GM19099 (cell line): ENCODE data around the gene CHL1.

Experiments used
- POLR2A ChIP-seq: IDR thresholded peaks from 3 replicates; pipeline ENCODE4 v1.6.1; 2011; ENCODE audit warnings: low read depth; ENCODE audit not compliant: insufficient read length; ENCODE audit errors: extremely low read depth

Gene CHL1

DNA sequence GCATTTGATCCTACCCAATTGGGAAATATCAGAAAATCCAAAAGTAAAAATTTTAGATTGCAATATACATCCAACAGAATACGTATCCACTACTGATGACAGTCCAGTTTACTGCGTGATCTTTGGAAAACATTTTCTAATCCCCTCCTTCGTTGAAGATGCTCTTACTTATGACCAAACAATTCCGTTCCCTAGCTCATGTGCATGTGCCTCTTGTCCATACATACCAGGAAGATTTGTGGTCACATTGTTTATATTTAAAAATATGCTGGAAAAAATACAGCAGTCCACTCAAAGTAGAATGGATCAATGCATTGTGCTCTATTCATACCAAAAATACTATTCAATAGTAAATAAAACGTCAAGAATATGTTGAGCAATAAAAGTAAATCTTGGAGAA lies 135.3 kb downstream of the CHL1 start:
- TF ChIP-seq POLR2A: no peak

DNA sequence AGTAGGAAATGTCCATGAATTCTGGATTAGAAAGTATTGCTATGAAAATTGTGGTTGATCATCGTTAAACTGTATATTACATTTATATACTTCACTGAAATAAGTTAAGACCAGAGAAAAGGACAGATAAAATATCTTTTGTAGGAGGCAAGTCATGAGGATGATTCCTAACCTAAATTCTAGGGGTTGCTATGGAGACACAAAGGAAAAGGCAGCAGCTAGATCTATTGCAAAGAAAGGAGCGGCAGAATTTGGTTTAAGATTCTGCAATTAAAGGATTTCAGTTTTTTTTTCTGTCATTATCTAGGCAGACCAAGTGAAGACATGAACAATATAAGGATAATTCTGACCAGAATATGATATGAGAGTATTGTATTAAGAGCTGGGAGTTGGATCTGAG lies 136.1 kb downstream of the CHL1 start:
- TF ChIP-seq POLR2A: no peak

DNA sequence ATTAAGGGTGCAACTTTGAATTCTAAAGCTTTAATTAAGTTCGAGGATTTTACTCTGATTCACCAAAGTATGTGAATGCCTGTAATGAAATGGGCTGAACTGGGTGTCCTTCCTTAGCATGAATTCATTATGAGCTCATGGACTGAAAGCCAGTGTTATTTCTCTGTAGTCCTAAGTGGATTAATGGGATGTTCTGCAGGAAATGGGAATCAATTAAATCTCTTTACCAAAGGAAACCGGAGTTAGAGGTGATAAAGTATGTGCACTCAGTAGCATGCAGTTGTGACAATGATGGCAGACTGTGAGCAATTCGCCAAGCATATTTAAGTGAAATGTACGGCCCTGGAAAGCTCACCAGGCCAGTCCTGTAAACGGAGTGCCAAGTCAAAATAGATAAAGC lies 138.7 kb downstream of the CHL1 start:
- TF ChIP-seq POLR2A: no peak

DNA sequence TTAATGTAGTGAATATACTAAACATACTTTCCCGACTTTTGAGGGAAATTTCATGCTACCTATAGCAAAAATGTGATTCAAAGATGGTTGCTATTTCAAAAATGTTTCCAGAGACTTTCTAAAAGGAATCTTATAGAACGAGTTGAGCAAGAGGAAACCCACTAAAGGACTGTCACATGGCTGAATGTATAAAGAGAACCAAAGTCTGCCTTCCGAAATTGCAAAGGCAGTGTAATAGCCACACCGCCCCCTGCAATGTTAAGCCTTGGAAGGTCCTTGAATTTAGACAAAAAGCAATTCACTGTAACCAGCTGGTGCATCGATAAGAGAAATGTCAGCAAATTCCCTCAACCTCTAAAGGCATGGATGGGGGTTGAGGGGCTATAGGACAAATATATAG lies 142.8 kb downstream of the CHL1 start:
- TF ChIP-seq POLR2A: no peak

DNA sequence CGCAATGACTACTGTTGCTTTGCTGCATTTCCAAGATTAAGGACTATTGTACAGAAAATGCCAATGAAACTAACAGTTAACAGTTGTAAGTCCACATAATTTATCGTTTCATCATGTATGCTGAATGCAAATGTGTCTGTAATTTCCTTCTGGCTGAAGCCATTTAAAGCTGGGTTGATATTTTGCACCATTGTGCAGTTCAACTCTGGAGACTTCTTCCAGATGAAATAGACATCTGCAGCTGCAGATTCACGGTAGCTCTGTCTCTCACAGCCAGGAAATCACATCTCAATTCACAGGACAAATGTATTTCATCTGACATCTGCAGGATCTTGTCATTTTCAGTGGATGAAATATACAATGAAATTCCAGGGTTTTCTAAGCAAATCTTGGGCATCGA lies 145.4 kb downstream of the CHL1 start:
- TF ChIP-seq POLR2A: no peak

DNA sequence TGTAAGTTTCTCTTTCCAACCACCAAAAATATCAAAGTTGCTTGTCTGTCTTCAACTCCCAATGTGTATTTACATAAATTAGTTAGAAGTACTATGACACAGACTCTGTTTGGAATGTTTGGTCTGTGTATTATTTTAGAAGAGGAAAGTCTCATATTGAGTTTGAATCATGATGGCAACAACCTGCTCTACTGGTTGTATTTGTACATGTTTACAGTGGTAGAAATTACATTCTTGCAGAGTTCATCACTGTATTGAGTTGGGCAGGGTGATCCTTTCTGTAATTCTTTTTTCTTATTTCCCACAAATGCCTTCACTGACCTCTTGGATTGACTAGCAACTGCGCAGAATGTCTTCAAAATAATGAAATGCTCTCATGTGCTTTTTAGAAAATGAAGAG lies 149.6 kb downstream of the CHL1 start:
- TF ChIP-seq POLR2A: no peak

DNA sequence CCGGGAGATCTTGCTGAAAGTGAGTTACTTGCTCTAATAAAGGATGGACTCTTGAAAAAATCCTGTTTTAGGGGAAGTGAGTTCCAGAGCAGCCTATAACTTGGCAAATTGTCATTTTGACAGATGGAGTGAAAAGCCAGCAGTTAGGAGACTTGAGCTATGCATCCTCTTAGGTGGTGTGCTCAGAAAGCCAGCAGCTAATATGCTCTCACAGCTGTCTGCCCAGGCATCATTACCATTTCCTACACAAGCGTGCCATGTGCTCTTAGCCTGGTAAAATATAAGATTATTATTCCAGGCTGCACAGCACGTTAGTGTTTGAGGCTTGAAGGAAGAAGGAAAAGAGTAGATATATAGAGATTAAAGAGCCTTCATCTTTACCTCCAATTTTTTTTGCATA lies 151.0 kb downstream of the CHL1 start:
- TF ChIP-seq POLR2A: no peak

DNA sequence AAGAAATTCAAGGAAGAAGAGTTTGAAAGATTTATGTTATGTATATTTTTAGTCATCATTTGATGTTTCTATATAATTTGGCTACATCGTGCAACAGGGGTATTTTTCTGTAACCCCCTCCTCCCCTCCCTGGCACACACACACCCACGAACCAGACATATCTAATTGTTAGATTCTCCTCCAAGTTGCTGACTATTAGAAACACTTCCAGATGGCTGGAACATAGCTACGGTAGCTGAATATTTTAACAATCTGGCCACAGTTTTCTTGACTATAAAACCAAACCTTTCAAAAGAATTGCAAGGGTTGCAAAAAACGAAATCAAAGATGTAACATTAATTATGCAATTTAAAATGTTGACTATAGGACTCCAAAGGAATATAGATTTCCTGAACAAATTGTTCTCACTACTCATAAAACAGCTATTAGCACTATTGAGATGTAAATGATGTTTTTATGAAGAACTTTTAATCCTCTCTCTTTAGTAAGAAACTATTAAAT lies 154.4 kb downstream of the CHL1 start:
- TF ChIP-seq POLR2A: no peak

DNA sequence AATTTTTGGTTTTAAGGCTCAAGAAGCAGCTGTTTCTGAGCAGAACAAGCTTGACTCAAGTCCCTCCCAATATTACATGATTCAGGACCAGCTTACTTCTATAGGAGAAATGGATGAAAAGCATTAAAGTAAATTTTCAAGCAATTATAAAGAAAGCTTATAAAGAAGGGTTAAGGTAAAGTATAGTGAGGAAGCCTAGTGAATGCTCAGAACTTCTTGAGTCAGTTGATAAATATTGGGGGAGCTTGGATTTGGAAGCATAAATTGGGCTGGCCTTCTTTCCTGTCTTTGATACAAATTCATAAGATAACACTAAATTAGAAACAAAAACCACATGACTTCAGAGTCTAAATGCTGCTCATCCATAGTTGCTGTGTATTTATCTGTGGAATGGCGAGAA lies 156.0 kb downstream of the CHL1 start:
- TF ChIP-seq POLR2A: no peak

DNA sequence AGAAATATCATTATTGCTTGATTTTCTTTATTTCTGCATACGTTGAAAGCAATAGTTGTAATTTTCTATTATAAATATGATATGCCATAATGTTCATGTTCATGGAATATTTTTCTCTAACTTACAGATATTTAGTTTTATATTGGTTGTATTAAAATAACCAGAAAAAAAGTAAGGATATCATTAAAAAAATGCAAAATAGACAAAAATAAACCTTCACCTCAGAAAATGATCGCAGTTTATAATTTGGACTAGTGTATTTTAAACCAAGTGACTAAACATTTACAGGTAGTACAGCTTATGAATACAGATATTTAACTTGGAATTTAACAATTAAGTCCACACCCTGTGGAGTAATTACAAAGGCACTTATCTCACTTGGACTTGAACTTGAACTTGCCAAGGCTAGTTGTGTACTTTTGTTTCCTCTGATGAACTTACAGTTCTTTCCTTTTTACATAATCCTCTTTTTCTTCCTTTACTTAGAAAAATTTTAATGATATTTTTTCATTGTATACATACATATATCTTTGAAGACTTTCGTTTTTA lies 156.7 kb downstream of the CHL1 start:
- no peak for TF ChIP-seq POLR2A

DNA sequence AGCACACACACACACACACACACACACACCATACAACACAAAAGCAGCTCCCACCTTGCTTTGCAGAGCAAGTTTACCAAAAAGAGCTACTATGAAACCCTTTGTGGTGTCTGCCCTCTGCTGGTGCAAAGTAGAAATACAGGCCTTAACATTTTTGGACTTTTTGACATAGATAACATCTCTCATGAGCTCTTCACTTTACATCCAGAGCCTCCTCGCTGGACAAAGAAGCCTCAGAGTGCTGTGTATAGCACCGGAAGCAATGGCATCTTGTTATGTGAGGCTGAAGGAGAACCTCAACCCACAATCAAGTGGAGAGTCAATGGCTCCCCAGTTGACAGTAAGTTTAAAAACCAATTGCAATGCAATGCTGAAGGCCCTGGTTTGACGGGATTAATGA lies 157.9 kb downstream of the CHL1 start:
- no peak for TF ChIP-seq POLR2A

DNA sequence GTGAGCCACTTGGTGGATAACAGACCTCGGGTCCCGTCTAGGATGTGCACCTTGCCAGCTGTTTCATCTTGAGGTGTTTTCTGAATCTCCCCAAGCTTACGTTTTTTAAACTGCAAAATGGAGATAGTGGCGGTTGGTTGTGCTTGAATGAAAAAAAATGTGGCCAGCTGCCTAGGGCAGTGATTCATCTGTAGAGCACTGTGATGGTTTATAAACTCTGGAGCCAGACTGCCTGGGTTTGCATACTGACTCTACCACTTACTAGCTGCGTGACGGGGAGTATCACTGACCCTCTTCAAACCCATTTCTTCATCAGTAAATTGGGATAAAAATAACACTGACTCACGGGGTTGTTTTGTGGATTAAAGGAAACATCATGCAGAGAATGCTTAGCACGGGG lies 159.1 kb downstream of the CHL1 start:
- peak; percentile 42 for TF ChIP-seq POLR2A

DNA sequence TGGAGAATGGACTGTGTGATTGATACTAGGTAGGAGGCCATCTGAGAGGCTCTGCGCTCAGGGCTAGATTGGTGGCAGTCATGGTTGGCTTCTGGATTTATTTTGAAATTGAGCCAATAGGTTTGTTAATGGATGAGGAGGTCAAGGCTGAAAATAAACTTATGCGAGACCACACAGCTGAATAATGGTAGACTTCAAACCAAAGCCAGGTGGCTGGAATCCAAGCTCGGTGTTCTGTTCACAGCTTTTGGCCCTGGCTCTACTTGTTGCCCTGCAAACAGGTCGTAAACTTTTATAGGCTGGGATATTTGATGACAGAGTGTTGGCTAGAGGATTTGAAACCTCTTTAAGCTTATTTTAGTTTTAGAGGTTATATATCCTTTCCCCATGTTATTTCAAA lies 160.4 kb downstream of the CHL1 start:
- no peak for TF ChIP-seq POLR2A

DNA sequence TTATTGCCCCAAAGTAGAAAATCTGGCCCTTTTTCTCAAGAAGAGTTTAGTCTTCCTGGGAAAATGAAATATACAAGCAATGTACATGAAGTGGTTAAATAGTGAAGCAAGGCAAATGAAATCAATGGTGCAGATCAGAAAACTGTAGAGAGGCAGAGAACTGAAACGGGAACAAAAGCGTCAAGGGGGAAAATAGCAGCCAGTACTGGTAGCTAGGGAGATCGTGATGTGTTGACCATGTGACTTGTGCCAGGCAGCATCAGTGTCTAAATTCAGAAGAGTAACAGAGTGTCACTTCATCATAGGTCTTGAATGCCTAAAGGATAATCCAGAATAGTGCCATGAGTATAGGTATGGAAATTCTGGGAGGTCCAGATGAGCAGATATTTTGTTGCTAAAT lies 163.1 kb downstream of the CHL1 start:
- no peak for TF ChIP-seq POLR2A

DNA sequence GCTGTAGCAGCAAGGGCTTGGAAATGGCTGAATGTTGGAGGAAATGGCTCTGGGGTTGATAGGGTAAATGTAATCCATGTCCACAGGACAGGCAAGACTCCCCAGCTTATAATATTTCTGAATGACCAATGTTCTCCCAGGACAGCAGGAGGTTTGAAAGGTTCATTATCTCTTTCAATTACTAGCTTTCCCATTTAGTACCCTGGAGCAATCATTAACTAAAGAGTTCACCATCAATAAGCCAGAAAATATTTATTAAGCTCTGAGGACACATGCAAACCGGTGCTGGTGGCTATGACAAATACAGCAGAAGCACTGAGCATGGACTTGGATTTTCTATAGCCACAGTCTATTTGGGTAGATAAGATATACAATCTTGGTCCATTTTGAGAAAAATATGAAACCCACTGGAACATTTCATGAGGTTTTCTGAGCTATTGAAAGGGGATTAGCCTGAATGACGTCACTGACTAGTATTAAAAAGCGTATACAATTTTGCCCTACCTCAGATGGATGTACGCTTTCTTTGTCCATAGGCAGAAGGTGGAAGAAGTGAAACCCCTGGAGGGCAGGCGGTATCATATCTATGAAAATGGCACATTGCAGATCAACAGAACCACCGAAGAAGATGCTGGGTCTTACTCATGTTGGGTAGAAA lies 166.2 kb downstream of the CHL1 start:
- TF ChIP-seq POLR2A: no peak

DNA sequence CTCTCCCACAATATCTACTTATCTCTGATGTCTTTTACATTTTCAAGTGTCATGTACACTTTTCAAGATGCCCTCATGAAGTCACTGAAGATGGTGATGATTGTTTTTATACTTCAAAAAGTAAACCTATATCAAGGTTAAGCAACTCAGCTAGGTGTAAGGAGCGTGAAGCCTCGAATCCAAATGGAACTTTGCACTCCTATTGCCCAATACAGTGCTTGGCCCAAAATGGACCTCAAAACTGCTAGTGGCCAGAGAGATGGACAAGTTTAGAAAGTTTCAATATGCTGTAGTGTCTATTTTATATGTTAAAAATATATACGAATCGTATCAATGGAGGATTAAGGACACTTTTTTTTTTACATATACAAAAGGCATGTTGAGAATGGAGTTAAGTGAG lies 167.7 kb downstream of the CHL1 start:
- no peak for TF ChIP-seq POLR2A

DNA sequence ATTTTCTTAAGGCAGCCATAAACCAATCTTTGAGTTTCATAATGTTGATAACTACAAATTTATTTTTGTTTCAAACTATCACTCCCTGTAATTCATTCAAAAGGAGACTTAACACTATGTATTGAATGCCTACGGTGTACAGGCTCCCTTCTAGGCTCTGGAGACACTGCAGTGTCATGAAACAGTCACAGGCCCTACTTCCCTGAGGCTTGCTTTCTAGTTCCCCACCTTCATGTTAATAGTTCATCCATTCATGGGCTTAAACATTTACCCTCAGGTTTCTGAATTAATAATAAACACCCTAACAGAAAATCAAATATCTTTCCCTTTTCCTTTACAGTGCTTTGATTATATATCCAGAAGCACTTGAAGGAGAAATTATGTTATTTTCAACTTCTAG lies 168.7 kb downstream of the CHL1 start:
- peak; percentile 56 for TF ChIP-seq POLR2A
